GM19351 (cell line): ENCODE data around the gene COG2.
"Not testable (repeated sequence)": the region's sequence is repeated elsewhere in the genome, so short reads cannot be mapped to it uniquely, and the experiment has no call there.

Experiments used
- ATAC-seq: cut with Tn5 transposase; IDR thresholded peaks from one replicate; pipeline ENCODE4 v1.9.1; 2021; ENCODE audit warnings: mild to moderate bottlenecking, moderate library complexity; ENCODE audit not compliant: unreplicated experiment

COG2 gene

DNA sequence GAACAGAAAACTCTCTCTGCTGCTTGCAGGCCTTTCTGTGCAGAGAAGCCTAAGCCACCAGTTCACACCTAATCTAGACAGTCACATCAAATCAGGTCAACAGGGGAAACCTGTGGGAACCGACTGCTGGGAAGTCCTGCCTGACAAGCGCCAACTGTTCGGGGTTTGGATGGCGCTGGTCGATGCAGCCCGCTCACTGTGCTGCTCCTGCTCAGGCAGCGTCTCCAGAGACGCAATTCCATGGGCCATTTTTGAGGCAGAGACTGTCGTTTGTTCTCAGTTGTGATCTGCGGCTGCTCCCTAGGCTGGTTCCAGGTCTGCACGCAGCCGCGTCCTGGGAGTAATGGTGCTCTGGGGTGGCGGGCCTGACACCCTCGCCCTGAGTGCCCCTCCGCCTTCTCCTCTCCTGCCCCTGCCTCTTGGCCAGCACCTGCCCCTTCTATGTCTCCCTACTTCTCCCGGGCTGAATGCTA lies 70.2 kb downstream of the COG2 start:
- no peak for ATAC-seq

DNA sequence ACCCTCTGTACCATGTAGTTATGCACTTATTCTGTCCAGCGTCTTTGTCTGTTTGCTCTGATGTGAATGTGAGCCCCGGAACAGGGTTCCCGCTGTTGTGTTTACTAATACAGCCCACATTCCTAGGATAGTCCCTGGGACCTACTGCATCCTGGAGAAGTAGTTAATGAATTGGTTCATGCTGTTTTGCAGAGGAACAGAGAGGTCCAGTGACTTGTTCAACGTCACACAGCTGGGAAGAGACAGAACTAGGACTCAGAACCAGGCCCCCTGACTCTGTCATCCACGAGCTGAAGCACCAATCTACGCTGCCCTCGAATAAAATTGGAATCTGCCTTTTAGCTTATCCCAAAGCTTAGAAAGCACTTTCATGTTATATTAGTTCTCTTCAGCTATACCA lies 70.9 kb downstream of the COG2 start:
- ATAC-seq, result no peak

DNA sequence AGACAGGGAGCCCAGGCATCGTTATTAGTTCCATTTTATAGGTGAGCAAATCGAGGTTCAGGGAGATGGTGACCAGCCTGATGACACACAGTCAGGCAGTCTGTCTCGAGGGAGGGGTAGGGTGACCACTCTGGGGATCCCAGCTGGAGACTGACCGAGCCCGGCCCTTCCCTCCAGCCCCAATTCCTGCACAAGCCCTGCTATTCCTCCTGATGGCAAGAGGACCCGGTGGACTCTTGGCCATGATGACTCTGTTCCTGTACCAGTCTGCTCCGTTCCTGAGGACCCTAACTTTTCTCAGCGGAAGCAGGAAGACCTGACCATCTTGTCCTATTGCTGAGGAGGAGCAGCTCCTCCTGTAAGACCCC lies 71.2 kb downstream of the COG2 start:
- ATAC-seq, result no peak

DNA sequence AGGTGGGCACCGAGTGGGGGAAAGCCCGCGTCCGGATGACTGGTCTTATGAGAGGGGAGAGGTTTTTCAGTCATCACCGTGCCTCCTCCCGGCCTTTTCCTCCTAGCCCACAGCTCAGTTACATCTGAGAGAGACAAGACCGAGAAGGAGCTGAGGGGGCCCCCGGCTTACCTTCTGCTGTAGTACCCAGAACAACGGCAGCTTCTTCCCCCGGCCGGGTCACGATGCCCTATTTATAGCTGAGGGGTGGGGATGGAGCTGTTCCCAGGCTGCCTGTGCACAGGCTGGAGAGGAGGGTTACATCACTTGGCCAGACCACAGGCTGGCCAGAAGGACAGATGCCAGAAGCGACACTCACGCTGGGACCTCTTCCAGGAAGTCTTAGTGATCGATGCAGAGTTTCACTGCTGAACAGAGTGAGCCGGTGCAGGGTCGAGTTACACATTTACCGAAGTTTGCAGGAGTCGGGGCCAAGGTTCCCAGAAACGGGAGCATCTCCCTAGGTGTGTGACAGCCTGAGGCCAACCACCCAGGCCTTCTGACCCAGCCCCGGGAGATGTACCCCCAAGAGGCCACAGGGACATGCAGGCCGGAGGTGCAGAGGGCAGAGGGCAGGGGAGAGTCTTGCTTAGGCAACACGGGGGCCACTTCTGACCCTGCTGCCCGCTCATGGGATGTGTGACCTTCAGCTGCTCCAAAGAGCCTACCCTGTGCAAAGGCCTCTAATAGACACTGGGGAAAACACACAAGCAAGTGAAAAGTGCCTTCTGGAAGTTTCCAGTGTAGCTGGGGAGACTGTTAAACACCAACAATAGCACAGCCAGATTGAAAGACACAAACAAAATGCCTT lies 71.9 kb downstream of the COG2 start, which contains the start of gene AGT:
Gene AGT, minus strand, starts transcription at position 208 of the 850 bp plus-strand sequence. CDS start 3,299 bp downstream, outside the sequence.
- ATAC-seq, result no peak

DNA sequence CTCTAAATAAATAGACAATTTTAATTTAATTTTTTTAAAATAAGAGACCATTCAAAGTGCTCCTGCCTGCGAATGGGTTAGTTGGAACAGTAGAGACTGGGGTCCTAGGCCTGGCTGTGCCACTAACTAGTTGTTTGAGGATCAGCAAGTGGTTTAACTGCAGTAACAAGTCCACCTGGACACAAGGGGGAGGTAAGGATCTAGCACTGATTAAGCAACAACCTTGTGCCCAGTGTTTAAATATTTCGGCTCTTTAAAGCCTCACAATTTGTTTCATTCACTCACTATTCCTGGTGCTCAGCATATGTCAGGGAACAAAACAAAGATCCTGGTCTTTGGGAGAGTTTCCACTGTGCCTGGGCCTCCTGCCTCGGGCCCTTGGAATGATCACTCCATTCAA lies 73.2 kb downstream of the COG2 start:
- ATAC-seq, result no peak

DNA sequence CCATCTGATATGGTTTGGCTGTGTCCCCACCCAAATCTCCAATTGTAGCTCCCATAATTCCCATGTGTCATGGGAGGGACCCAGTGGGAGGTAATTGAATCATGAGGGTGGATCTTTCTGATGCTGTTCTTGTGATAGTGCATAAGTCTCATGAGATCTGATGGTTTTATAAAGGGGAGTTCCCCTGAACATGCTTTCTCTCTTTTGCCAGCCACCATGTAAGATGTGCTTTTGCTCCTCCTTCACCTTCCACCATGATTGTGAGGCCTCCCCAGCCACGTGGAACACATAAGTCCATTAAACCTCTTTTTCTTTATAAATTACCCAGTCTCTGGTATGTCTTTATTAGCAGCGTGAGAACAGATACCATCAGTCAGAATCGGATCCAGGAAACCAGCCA lies 74.2 kb downstream of the COG2 start:
- ATAC-seq, result not testable (repeated sequence)

DNA sequence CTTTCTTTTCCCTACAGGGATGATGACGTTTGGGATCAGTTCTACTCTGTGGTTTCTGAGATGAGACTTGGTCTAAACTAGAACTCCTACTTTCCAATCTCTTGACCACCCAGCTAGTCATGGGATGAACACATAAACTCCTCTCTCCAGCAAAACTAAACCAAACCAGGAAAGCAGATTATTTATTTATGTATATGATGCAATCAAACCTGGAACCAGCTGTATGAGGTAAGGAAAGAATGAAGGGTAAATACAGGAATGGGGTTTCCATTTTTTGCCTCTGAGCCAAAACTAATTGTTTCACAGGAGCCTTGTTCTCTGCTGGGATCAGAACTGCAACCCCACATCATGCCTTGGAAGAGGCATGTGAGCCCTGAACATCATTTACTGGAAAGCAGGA lies 75.0 kb downstream of the COG2 start:
- ATAC-seq, result no peak

DNA sequence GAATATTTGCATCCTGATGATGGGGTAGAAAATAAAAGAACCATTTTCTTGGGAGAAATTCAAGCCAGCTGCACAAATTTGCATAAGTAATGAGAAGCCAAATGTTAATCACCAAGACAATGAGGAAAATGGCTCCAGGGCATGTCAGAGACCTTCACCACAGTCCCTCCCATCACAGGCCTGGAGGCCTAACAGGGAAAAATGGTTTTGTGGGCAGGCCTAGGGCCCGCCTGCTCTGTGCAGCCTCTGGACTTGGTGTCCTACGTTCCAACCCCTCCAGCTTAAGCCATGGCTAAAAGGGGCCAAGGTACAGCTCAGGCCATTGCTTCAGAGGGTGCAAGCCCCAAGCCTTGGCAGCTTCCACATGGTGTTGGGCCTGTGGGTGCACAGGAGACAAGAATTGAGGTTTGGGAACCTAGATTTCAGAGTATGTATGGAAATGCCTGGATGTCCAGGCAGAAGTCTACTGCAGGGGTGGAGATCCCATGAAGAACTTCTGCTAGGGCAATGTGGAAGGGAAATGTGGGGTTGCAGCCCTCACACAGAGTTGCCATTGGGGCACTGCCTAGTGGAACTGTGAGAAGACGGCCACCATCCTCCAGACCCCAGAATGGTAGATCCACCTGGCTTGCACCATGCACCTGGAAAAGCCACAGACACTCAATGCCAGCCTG lies 79.7 kb downstream of the COG2 start:
- ATAC-seq, result not testable (repeated sequence)

DNA sequence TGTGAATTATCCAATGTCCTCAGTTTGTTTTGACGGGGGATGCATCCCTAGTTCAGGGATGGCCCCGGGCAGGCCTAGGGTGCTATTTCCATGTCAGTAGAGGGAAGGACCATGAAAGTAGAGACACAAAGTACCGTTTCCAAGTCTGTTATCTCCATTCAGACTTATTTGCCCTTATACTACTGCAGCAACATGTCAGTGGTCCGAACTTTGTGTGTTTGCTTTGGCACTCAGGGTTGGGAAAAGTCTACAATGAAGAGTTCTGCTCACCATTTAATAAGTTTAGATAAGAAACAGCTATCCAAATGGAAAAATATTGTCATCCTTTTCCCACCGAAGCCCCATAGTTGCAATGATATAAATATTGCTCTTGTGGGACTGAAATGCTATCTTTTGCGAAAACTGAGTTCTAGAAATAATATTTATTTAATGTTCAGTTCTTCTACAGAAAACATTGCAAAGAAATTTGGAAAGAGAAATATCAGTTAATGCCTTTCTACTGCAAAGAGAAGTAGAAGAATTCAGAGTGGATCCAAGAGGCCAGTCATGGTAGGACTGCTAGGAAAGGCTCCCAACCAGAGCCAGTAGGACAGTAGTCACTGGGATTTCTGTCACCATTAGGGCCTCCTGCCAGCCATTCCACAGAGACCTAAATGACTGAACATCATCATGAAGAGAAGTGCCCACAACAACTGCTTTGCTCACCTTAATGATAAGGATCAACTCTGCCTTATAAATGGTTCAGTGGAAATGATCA lies 83.2 kb downstream of the COG2 start:
- ATAC-seq, result no peak

DNA sequence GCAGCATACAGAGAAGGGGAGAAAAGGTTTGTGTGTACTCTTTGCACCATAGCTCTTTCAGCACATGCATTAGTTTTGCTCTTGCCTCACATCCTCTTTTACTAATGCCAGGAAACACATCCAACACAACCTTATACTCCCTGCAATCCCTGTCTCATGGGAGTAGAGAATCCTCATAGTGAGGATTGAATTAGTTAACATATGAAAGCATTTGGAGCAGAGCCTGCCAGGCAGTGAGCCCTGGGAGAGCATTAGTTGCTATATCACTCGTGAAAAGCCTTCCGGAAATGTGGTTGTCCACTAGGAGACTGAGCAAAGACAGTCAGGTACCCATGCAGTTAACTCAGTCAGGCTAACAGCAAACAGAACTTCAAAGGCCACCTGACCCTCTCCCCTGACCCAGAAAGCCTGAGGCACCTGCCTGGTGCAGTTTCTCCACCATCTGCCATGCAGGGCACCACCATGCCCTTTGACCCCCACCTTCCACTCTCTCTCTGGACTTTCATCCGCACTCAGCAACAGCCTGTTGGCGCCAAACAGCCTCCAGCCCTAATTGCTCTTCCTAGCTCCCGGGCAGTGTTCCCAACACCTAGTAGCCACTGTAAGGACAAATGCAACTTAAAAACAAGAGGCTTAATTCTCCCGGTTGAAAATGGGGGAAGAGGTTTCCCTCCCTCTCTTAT lies 86.6 kb downstream of the COG2 start:
- no peak for ATAC-seq

DNA sequence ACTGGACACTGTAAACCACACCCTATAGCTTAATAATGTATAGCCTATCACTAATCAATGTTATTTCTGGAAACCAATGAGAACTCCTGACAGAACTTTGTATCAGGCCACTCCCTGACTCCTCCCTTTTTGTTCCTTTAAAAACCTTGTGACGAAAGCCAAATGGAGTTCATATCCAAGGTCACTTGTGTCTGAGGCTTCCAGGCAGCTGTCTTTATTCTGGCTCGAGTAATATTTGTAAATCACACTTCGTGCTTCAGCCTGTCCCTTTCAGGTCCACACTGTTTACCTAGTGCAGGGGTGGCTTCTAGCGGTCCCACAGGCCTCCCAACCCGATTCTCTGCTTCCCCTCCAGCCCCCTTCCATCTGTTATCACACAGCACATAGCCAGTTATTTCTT lies 88.7 kb downstream of the COG2 start:
- no peak for ATAC-seq

DNA sequence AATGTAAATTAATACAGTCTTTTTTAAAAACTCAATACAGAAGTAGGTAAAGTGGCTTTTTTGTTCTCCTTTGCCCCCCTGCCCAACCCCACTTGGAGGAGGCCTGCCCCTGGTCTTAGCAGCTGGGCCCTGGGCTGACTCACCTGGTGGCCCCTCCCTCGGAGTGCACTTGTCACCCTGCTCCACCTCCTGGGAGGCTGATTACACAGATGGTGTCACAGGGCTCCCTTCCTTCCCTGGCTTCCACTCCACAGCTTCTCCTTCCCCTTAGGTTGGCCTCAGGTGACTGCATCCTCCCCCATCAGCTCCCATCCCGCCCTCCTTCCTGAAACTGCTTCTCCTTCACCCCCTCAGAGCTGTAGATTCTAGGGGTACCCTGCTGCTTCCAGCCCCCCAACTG lies 93.2 kb downstream of the COG2 start:
- ATAC-seq, result no peak

DNA sequence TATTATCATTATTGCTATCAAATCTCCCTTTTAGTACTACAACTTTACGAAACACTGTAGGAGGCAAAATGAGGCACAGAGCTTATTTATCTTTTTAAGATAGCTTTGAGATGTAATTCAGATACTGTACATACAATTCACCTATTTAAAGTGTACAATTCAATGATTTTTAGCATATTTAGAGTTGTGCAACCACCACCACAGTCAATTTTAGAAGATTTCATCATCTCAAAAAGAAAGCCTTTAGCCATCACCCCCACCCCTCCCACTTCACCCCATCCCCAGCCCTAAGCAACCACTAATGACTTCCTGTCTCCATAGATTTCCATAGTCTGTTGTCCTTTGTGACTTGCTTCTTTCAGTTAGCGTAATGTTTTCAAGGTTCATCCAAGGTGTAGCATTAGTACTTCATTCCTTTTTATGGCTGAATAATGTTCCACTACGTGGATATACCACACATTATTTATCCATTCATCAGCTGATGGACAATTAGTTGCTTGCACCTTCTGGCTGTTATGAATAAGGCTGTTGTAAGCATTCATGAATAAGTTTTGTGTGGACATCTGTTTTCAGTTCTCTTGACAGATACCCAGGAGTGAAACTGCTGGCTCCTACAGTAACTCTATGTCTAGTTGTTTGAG lies 95.5 kb downstream of the COG2 start:
- no peak for ATAC-seq

DNA sequence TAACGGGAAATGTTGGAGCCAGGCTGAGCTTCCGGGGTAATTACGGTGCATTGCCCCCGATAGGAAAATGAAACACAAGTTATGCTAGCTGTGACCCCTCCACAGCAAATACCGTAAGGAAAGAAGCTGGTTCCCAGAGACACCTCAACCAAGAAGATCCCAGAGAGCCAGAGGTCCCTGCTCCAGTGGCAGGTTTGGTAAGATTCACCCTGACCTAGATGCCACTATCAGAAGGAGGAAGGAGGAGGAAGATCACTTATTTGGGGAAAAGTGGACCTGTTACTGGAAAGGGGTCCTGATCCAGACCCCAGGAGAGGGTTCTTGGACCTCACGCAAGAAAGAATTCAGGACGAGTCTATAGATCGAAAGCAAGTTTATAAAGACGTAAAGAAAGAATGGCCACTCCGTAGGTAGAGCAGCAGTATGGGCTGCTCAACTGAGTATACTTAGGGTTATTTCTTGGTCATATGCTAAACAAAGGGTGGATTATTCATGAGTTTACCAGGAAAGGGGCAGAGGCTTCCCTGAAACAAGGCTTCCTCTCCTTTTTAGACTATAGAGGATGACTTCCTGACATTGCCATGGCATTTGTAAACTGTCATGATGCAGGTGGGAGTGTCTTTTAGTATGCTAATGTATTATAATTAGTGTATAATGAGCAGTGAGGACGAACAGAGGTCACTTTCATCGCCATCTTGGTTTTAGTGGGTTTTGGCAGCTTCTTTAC lies 97.4 kb downstream of the COG2 start:
- ATAC-seq, result no peak
